Cardiac fibroblast (primary cell): Measurements from ENCODE around the gene LIN37.

Source experiments
- DNase-seq, 2 donors: peaks; one replicate each; pipeline versions ENCODE4 v3.0.0 to v3.0.0-alpha.2; 2010; ENCODE audit warnings: low read depth in 2 of 2
- H3K4me3 ChIP-seq, 2 donors: replicated peaks in 1 of 2; 1 replicate in 1 of 2; 2 replicates in 1 of 2; pipeline ENCODE4 v1.5.1; 2011; ENCODE audit warnings: low read depth in 2 of 2, low read length in 2 of 2, mild to moderate bottlenecking in 2 of 2, moderate library complexity in 1 of 2
- TF ChIP-seq, protein P1 (sequence below): IDR thresholded peaks from one replicate; pipeline ENCODE4 v1.5.1; 2011; ENCODE audit warnings: low read depth, mild to moderate bottlenecking, low read length, inconsistent platforms

Gene LIN37

DNA sequence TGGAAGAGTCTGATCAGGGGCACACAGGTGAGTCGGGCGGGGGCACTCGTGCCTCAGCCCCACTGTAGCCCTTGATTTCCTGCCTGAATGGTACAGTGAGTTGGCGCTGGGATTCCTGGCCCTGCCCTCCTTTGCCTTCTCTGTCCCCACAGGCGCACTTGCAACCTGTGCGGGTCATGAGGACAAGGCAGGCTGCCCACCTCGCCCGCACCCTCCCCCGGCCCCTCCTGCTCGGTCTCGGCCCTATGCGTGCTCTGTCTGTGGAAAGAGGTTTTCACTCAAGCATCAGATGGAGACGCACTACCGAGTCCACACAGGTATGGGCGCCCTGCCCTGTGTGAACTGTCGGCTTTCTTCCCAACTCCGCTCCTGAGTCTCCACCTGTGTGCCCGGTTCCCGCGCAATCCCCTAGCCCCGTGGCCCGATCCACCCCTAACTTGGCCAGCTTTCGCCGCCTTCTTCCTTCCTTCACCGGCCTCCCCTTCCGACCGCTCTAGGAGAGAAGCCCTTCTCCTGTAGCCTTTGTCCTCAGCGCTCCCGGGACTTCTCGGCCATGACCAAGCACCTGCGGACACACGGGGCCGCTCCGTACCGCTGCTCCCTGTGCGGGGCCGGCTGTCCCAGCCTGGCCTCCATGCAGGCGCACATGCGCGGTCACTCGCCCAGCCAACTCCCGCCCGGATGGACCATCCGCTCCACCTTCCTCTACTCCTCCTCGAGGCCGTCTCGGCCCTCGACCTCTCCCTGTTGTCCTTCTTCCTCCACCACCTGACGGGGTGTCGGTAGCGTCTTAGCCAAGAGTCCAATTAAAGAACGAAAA, 32.2 kb upstream of the LIN37 start:
- peak overlapping the region; percentile 60 to 90 for H3K4me3 ChIP-seq
- no peak for DNase-seq
- TF ChIP-seq, protein P1, sequence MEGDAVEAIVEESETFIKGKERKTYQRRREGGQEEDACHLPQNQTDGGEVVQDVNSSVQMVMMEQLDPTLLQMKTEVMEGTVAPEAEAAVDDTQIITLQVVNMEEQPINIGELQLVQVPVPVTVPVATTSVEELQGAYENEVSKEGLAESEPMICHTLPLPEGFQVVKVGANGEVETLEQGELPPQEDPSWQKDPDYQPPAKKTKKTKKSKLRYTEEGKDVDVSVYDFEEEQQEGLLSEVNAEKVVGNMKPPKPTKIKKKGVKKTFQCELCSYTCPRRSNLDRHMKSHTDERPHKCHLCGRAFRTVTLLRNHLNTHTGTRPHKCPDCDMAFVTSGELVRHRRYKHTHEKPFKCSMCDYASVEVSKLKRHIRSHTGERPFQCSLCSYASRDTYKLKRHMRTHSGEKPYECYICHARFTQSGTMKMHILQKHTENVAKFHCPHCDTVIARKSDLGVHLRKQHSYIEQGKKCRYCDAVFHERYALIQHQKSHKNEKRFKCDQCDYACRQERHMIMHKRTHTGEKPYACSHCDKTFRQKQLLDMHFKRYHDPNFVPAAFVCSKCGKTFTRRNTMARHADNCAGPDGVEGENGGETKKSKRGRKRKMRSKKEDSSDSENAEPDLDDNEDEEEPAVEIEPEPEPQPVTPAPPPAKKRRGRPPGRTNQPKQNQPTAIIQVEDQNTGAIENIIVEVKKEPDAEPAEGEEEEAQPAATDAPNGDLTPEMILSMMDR, result no peak

DNA sequence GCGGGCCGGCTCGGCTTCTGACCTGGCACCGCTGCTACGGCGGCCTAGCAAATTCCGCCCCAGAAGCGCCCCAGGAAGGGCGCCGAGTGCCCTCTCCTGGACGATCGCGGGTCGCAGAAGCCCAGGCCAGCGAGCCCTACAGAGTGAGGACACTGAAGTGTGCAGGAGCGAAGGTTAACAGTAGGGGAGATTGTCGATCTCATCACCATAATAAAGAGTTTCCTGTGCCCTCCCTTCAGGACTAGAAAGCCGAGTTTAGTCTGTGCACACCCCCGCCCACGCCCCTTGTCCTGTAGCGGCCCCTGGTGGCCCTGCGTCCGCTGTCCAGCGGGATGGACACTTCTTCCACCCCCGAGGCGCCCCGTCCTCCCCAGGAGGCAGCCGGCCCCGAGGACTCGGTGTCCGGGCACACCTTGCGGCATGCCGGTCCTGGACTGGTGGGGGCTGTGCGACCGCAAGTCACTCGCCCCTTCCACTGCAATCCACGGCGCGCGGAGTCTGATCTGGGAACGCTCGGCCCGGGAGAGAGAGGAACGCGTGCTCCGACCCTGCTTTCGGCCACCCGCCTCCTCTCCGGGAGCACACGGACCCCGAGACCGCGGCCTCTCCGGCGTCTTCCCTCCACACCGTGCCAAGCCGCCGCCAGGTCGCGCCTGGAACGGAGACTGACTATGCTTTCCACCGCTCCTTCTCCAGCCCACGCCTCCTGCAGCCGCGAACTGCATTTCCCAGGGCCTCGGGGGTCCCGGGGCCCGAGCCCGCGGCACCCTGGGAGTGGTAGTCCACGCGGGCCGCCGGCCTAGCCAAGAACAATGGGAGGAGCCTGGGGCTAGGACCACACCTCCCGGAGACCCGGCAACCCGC, 31.3 kb upstream of the LIN37 start:
- DNase-seq, result peak; percentile 84 to 94
- H3K4me3 ChIP-seq, result peak overlapping the region; percentile 60 to 90
- TF ChIP-seq, protein P1, result peak; percentile 79

DNA sequence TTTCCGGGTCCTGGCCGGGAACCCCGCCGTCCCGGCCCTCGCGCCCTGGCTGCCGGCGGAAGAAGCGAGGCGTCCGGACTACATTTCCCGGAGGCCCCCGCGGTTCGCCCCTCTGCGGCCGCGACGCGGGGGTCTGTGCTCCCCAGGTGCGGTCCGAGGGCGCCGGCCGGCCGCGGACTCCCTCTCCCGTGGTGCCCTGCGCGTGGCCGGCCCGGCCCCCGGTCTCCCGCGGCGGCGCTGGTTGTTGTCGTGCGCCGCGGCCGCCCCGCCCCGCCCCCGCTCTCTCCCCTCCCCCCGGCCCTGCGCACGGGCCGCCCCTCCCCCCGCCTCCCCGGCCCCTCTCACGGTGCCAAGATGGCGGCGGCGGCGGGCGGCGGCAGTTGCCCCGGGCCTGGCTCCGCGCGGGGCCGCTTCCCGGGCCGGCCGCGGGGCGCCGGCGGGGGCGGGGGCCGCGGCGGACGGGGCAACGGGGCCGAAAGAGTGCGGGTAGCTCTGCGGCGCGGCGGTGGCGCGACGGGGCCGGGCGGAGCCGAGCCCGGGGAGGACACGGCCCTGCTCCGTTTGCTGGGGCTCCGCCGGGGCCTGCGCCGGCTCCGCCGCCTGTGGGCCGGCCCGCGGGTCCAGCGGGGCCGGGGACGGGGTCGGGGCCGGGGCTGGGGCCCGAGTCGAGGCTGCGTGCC, 30.6 kb upstream of the LIN37 start, which contains the start of gene KMT2B:
KMT2B (plus strand) TSS at position 339 of the 680 bp plus-strand sequence; CDS start at position 355, 16 bp downstream.
- H3K4me3 ChIP-seq, result peak within 1 kb of the TSS; percentile 60 to 90
- DNase-seq, result peak in 1 of 2 donors; percentile 98

DNA sequence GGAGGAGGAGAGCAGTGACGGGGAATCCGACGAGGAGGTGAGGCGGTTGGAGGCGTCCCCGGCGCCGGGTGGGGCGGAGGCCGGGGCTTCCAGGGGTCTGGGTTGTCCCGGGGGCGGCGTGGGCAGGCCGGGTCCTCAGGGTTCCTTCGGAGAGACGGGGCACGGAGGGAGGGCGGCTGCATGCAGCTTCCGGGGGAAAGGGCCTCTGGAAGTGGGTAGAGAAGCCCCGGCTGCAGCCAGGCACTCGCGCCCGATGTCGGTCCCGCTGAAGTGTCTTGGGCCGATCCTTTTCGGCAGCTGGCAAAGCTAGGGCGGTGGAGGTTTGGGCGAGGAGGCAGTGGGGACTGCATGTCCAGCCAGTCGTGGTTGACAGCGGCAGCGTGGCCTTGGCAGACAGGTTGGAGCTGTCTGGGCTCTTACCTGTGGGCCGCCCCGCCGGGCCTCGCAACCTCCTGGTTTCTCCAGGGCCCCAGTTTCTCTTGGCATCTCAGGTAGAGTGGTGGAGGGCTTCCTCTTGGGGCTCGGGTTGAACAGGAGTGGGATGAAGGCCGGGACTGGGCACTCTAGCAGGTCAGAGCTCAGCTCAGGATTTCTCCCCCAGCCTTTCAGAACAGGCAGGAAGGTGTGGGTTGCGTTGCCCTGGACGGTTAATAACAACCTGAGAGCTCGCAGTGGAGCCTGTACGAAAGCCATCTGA, 29.9 kb upstream of the LIN37 start:
- peak; percentile 16 to 29 for DNase-seq
- TF ChIP-seq, protein P1, result no peak
- H3K4me3 ChIP-seq, result peak overlapping the region; percentile 60 to 90

More for the DNA sequence above, 30.6 kb upstream of the LIN37 start, which contains the start of gene KMT2B:
- TF ChIP-seq, protein P1, result no peak

DNA sequence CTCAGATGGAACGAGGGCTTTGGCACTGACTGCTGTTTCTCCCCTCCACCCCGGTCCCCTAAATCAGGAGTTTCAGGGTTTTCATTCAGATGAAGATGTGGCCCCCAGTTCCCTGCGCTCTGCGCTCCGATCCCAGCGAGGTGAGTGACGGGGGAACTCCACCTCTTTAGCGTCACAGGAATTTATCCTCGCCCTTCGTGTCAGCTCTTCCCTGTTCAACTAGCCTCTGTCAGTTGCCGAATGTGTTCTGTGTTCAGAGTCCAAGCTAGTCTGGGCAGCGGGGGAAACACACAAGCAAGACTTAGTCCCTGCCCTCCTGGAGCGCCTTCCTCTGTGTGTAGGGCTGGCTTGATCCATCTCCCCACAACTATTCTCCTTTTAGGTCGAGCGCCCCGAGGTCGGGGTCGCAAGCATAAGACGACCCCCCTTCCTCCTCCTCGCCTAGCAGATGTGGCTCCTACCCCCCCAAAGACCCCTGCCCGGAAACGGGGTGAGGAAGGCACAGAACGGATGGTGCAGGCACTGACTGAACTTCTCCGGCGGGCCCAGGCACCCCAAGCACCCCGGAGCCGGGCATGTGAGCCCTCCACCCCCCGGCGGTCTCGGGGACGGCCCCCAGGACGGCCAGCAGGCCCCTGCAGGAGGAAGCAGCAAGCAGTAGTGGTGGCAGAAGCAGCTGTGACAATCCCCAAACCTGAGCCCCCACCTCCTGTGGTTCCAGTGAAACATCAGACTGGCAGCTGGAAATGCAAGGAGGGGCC, 28.8 kb upstream of the LIN37 start:
- DNase-seq, result no peak
- H3K4me3 ChIP-seq, result peak overlapping the region; percentile 60 to 90
- TF ChIP-seq, protein P1, result no peak
